T-cell (primary cell): Measurements from ENCODE around the gene MMRN1. TPM values are rescaled to one million over a fixed set of nuclear protein-coding genes. Genes with fewer than 3 reads are reported as not detected.
"Not testable (repeated sequence)": the region's sequence is repeated elsewhere in the genome, so short reads cannot be mapped to it uniquely, and the experiment has no call there.

Experiments used
- ATAC-seq, 4 experiments: fragments of 200-7000 bp in 3 of 4; fragments of 150-1000 bp in 1 of 4; cut with Tn5 transposase; replicated peaks in 1 of 4; 1 replicate in 3 of 4; 2 replicates in 1 of 4; pipeline ENCODE4 v1.10.0; 2021; ENCODE audit warnings: moderate library complexity in 3 of 4, mild to moderate bottlenecking in 2 of 4, moderate number of reproducible peaks in 1 of 4
- CTCF ChIA-PET, 2 donors: fragments of 300-600 bp; sonication (Branson Sonifier 250); formaldehyde crosslinking; loops; one replicate each; lab custom pipeline; 2022; ENCODE audit warnings: antibody characterized with exemption in 2 of 2; lab: Charles Lee
- POLR2A ChIA-PET, 2 donors: fragments of 300-600 bp; sonication (Branson Sonifier 250); formaldehyde crosslinking; loops; one replicate each; lab custom pipeline; 2022; ENCODE audit warnings: antibody characterized with exemption in 2 of 2; lab: Charles Lee
- DNase-seq, 35 experiments: peaks; one replicate each; pipeline versions ENCODE4 v3.0.0 to v3.0.0-alpha.2; 2013 to 2023
- H3K27ac ChIP-seq: one replicate; pipeline ENCODE4 v1.5.1; 2013; ENCODE audit warnings: low read length
- H3K27me3 ChIP-seq, 2 experiments: replicated peaks in 1 of 2; 1 replicate in 1 of 2; 2 replicates in 1 of 2; pipeline versions ENCODE4 v1.6.1 to v1.7.0; 2013; ENCODE audit warnings: low read length in 1 of 2, mixed read lengths in 1 of 2; ENCODE audit not compliant: control insufficient read depth in 2 of 2, insufficient read depth in 2 of 2; ENCODE audit errors: extremely low read depth in 1 of 2
- H3K36me3 ChIP-seq, 2 donors: 1 replicate in 1 of 2; 2 replicates in 1 of 2; pipeline versions ENCODE4 v1.6.1 to v1.7.0; 2013; ENCODE audit warnings: low read length in 1 of 2; ENCODE audit not compliant: control insufficient read depth in 2 of 2, insufficient read depth in 1 of 2; ENCODE audit errors: extremely low read depth in 1 of 2
- H3K4me1 ChIP-seq, 2 experiments: 1 replicate in 1 of 2; 2 replicates in 1 of 2; pipeline versions ENCODE4 v1.6.1 to v1.7.0; 2013; ENCODE audit warnings: low read length in 2 of 2, mixed read lengths in 1 of 2; ENCODE audit not compliant: insufficient read depth in 2 of 2, control insufficient read depth in 1 of 2; ENCODE audit errors: extremely low read depth in 1 of 2
- H3K4me3 ChIP-seq, 2 donors: 1 replicate in 1 of 2; 2 replicates in 1 of 2; pipeline versions ENCODE4 v1.5.1 to v1.7.0; 2013; ENCODE audit warnings: mild to moderate bottlenecking in 2 of 2, low read length in 1 of 2, moderate library complexity in 1 of 2; ENCODE audit not compliant: control insufficient read depth in 1 of 2; ENCODE audit errors: extremely low read depth in 1 of 2
- H3K9me3 ChIP-seq: 2 replicates; pipeline ENCODE4 v1.7.0; 2013
- H3K27ac Mint-ChIP-seq, 2 donors: one replicate each; pipeline ENCODE4 v1.8.0; 2020 to 2021; ENCODE audit warnings: mild to moderate bottlenecking in 2 of 2, mixed read lengths in 2 of 2
- H3K27me3 Mint-ChIP-seq, 2 donors: one replicate each; pipeline ENCODE4 v1.8.0; 2021 to 2022; ENCODE audit warnings: mixed read lengths in 2 of 2
- H3K36me3 Mint-ChIP-seq: one replicate; pipeline ENCODE4 v1.8.0; 2021; ENCODE audit warnings: mixed read lengths
- H3K4me1 Mint-ChIP-seq, 3 donors: one replicate each; pipeline ENCODE4 v1.8.0; 2020 to 2022; ENCODE audit warnings: mixed read lengths in 3 of 3, mild to moderate bottlenecking in 1 of 3
- H3K4me3 Mint-ChIP-seq, 3 donors: one replicate each; pipeline ENCODE4 v1.8.0; 2020 to 2022; ENCODE audit warnings: mild to moderate bottlenecking in 3 of 3, mixed read lengths in 3 of 3, moderate library complexity in 3 of 3
- H3K9me3 Mint-ChIP-seq, 3 donors: one replicate each; pipeline ENCODE4 v1.8.0; 2020 to 2022; ENCODE audit warnings: mixed read lengths in 3 of 3
- WGBS: methylation state at CpG from one replicate; pipeline ENCODE4 v1.1.5; 2013; ENCODE audit warnings: missing lambda C conversion rate; ENCODE audit not compliant: insufficient coverage; 5-methylcytosine and 5-hydroxymethylcytosine counted together
- total RNA-seq, 35 experiments: library from RNA in 6 of 35; stranded (reverse) in 6 of 35; fragments of 120-200 nt in 1 of 35; gene quantifications; one replicate each; pipeline versions ENCODE4 v1.2.1 to v1.2.4 and lab custom pipeline; 2013 to 2026

The MMRN1 gene
- total RNA-seq, 5 donors from 2014 or later (not counting 1 experiment from before 2014, with no cell fraction given) = 0.16 to 0.61 (median 0.30) TPM

GRCh38 chr4:89889289-89889688, 5.4 kb upstream of the MMRN1 start:
- WGBS = 82% methylated on average over 8 of the region's 9 CpGs
- POLR2A ChIA-PET = no interaction called here
- ATAC-seq = no peak
- Mint-ChIP-seq H3K27me3 (peaks cover 6 to 17% of the 10 kb centered on the region in 2 donors), H3K4me1 (peaks cover 4 to 11% (median 7%) of the 10 kb centered on the region in 3 donors), H3K27ac (no peak overlapping the region), H3K9me3 (peaks cover 0 to 10% (median 0%) of the 10 kb centered on the region in 3 donors), H3K36me3 (no peaks in the 10 kb centered on the region), H3K4me3 (no peak overlapping the region)
- Histone ChIP-seq H3K27ac (no peak overlapping the region), H3K9me3 (no peaks in the 10 kb centered on the region), H3K4me1 (peaks cover 0 to 9% of the 10 kb centered on the region in 2 experiments), H3K36me3 (no peaks in the 10 kb centered on the region), H3K4me3 (no peak overlapping the region), H3K27me3 (peaks cover 0 to 2% of the 10 kb centered on the region in 2 experiments)
- CTCF ChIA-PET = no interaction called here
- no peak for DNase-seq

GRCh38 chr4:89897867-89898266, 3.2 kb downstream of the MMRN1 start:
- WGBS = no CpG with 5 or more reads among the region's 1 CpG
- Histone ChIP-seq H3K9me3 (no peaks in the 10 kb centered on the region), H3K4me1 (peaks cover 5 to 27% of the 10 kb centered on the region in 2 experiments), H3K4me3 (no peak overlapping the region), H3K27me3 (no peaks in the 10 kb centered on the region), H3K27ac (no peak overlapping the region), H3K36me3 (no peaks in the 10 kb centered on the region)
- ChIA-PET CTCF (no interaction called here), POLR2A (no interaction called here)
- DNase-seq (no peak), ATAC-seq (no peak)
- Mint-ChIP-seq H3K4me1 (peaks cover 21 to 27% (median 25%) of the 10 kb centered on the region in 3 donors), H3K27me3 (peaks cover 0 to 3% of the 10 kb centered on the region in 2 donors), H3K36me3 (no peaks in the 10 kb centered on the region), H3K9me3 (no peaks in the 10 kb centered on the region), H3K4me3 (no peak overlapping the region), H3K27ac (no peak overlapping the region)

GRCh38 chr4:89898304-89898716, 3.7 kb downstream of the MMRN1 start:
- CTCF ChIA-PET = no interaction called here
- peak in 1 of 4 experiments; percentile 28 for ATAC-seq

GRCh38 chr4:89899152-89899551, 4.5 kb downstream of the MMRN1 start:
- Histone ChIP-seq H3K4me3 (no peak overlapping the region), H3K4me1 (peaks cover 5 to 22% of the 10 kb centered on the region in 2 experiments), H3K27me3 (no peaks in the 10 kb centered on the region), H3K9me3 (no peaks in the 10 kb centered on the region), H3K36me3 (no peaks in the 10 kb centered on the region), H3K27ac (no peak overlapping the region)
- Mint-ChIP-seq H3K9me3 (no peaks in the 10 kb centered on the region), H3K27me3 (no peaks in the 10 kb centered on the region), H3K27ac (no peak overlapping the region), H3K4me1 (peaks cover 18 to 20% (median 18%) of the 10 kb centered on the region in 3 donors), H3K4me3 (no peak overlapping the region), H3K36me3 (no peaks in the 10 kb centered on the region)
- no peak for ATAC-seq
- POLR2A ChIA-PET = no interaction called here
- no peak for DNase-seq
- CTCF ChIA-PET = interaction anchor here (1.1 to 1.3 kb wide), 3 partner anchors 9 to 11 kb away, joined by 3 read pairs; no protein-coding TSS in a partner anchor

More at GRCh38 chr4:89898304-89898716, 3.7 kb downstream of the MMRN1 start:
- H3K4me3 ChIP-seq = no peak overlapping the region
- Mint-ChIP-seq H3K27ac (no peak overlapping the region), H3K27me3 (no peaks in the 10 kb centered on the region), H3K9me3 (no peaks in the 10 kb centered on the region), H3K36me3 (no peaks in the 10 kb centered on the region), H3K4me3 (no peak overlapping the region), H3K4me1 (peaks cover 21 to 22% (median 22%) of the 10 kb centered on the region in 3 donors)
- no peaks in the 10 kb centered on the region for H3K9me3 ChIP-seq
- POLR2A ChIA-PET = no interaction called here
- H3K36me3 ChIP-seq = no peaks in the 10 kb centered on the region
- H3K4me1 ChIP-seq = peaks cover 5 to 27% of the 10 kb centered on the region in 2 experiments
- H3K27ac ChIP-seq = no peak overlapping the region
- 70% methylated on average over 2 of the region's 5 CpGs for WGBS
- H3K27me3 ChIP-seq = no peaks in the 10 kb centered on the region
- DNase-seq = no peak

GRCh38 chr4:89899854-89900253, 5.2 kb downstream of the MMRN1 start:
- POLR2A ChIA-PET = no interaction called here
- no peak overlapping the region for H3K27ac Mint-ChIP-seq

GRCh38 chr4:89901808-89902431, 7.3 kb downstream of the MMRN1 start:
- ATAC-seq (peak; percentile 68 to 86 (median 84)), DNase-seq (peak in 34 of 35 experiments; percentile 7 to 74 (median 36))
- H3K4me1 ChIP-seq = peaks cover 0 to 16% of the 10 kb centered on the region in 2 experiments
- H3K27ac Mint-ChIP-seq, H3K36me3 ChIP-seq, H3K27me3 Mint-ChIP-seq, H3K27ac ChIP-seq, H3K4me3 Mint-ChIP-seq, H3K9me3 Mint-ChIP-seq, H3K27me3 ChIP-seq, H3K36me3 Mint-ChIP-seq, H3K4me1 Mint-ChIP-seq, H3K4me3 ChIP-seq, H3K9me3 ChIP-seq: not testable (repeated sequence)
- CTCF ChIA-PET = interaction anchor here in 1 of 2 donors (1.0 kb wide), 1 partner anchor 12 kb away, joined by 4 read pairs; no protein-coding TSS in a partner anchor
- POLR2A ChIA-PET = interaction anchor here in 1 of 2 donors (0.6 kb wide), 1 partner anchor 200 kb away, joined by 3 read pairs; no protein-coding TSS in a partner anchor
- WGBS = 0% methylated on average over 3 of the region's 7 CpGs

More at GRCh38 chr4:89899854-89900253, 5.2 kb downstream of the MMRN1 start:
- Mint-ChIP-seq H3K4me1 (peaks cover 11 to 13% (median 11%) of the 10 kb centered on the region in 3 donors), H3K27me3 (no peaks in the 10 kb centered on the region), H3K36me3 (no peaks in the 10 kb centered on the region), H3K9me3 (no peaks in the 10 kb centered on the region), H3K4me3 (no peak overlapping the region)
- CTCF ChIA-PET = interaction anchor here (0.9 to 1.3 kb wide), 4 partner anchors 8 to 461 kb away, joined by 3 read pairs; no protein-coding TSS in a partner anchor
- Histone ChIP-seq H3K27ac (no peak overlapping the region), H3K27me3 (no peaks in the 10 kb centered on the region), H3K4me3 (no peak overlapping the region), H3K9me3 (no peaks in the 10 kb centered on the region), H3K4me1 (peaks cover 5 to 19% of the 10 kb centered on the region in 2 experiments), H3K36me3 (no peaks in the 10 kb centered on the region)
- no CpG with 5 or more reads among the region's 1 CpG for WGBS
- ATAC-seq (no peak), DNase-seq (no peak)
